ENCODE measurements around the gene PLXNA1.

PLXNA1 gene

GRCh38 chr3:127019449-127019848, 36.5 kb downstream of the PLXNA1 start:
- no peak for TF ChIP-seq CTCF (conservative IDR thresholded peaks at IDR 0.05; ENCODE audit: low read length)
- no peak overlapping the region for H3K4me3 ChIP-seq (ENCODE audit: low read length)
- DNase-seq (ENCODE audit: low read depth): peak; percentile 37

GRCh38 chr3:127020543-127020942, 37.6 kb downstream of the PLXNA1 start:
- no peak overlapping the region for H3K4me3 ChIP-seq (ENCODE audit: low read length)
- TF ChIP-seq CTCF (conservative IDR thresholded peaks at IDR 0.05; ENCODE audit: low read length): no peak
- no peak for DNase-seq (ENCODE audit: low read depth)

GRCh38 chr3:127022849-127023248, 39.9 kb downstream of the PLXNA1 start:
- H3K4me3 ChIP-seq (ENCODE audit: low read length): no peak overlapping the region
- no peak for DNase-seq (ENCODE audit: low read depth)
- TF ChIP-seq CTCF (conservative IDR thresholded peaks at IDR 0.05; ENCODE audit: low read length): no peak

GRCh38 chr3:127025456-127025855, 42.5 kb downstream of the PLXNA1 start:
- no peak overlapping the region for H3K4me3 ChIP-seq (ENCODE audit: low read length)
- DNase-seq (ENCODE audit: low read depth): no peak
- no peak for TF ChIP-seq CTCF (conservative IDR thresholded peaks at IDR 0.05; ENCODE audit: low read length)

GRCh38 chr3:127026036-127026435, 43.1 kb downstream of the PLXNA1 start:
- no peak for TF ChIP-seq CTCF (conservative IDR thresholded peaks at IDR 0.05; ENCODE audit: low read length)
- no peak for DNase-seq (ENCODE audit: low read depth)
- no peak overlapping the region for H3K4me3 ChIP-seq (ENCODE audit: low read length)

- TF ChIP-seq CTCF (conservative IDR thresholded peaks at IDR 0.05; ENCODE audit: low read length): no peak
- no peak for DNase-seq (ENCODE audit: low read depth)
- no peak overlapping the region for H3K4me3 ChIP-seq (ENCODE audit: low read length)
Observed at GRCh38 chr3:127026661-127027060, 43.7 kb downstream of the PLXNA1 start.

- no peak for DNase-seq (ENCODE audit: low read depth)
- no peak for TF ChIP-seq CTCF (conservative IDR thresholded peaks at IDR 0.05; ENCODE audit: low read length)
- H3K4me3 ChIP-seq (ENCODE audit: low read length): no peak overlapping the region
Observed at GRCh38 chr3:127027061-127027735, 44.3 kb downstream of the PLXNA1 start.
